ENCODE data around the gene SPRR1B.

Gene SPRR1B

GRCh38 chr1:153057375-153057774 lies 26.4 kb downstream of the SPRR1B start, which contains the start of gene SPRR2A:
SPRR2A (minus strand) TSS chr1:153057512; CDS start chr1:153056735, 777 bp downstream.
- Mint-ChIP-seq H3K36me3 (ENCODE audit: low read depth) (no peaks in the 10 kb centered on the region), H3K27ac (no peak within 1 kb of the TSS)

GRCh38 chr1:153058154-153058553 lies 27.2 kb downstream of the SPRR1B start:
- Mint-ChIP-seq H3K27me3 (ENCODE audit: low read depth) (no peaks in the 10 kb centered on the region), H3K4me3 (no peak overlapping the region), H3K4me1 (no peaks in the 10 kb centered on the region), H3K36me3 (ENCODE audit: low read depth) (no peaks in the 10 kb centered on the region), H3K27ac (no peak overlapping the region), H3K9me3 (no peaks in the 10 kb centered on the region)
- no peak for TF ChIP-seq CTCF (IDR thresholded peaks at IDR 0.05; ENCODE audit: unreplicated experiment in 3 of 3)

More at GRCh38 chr1:153057375-153057774, 26.4 kb downstream of the SPRR1B start, which contains the start of gene SPRR2A:
- Mint-ChIP-seq H3K4me1 (no peaks in the 10 kb centered on the region), H3K27me3 (ENCODE audit: low read depth) (no peaks in the 10 kb centered on the region), H3K4me3 (no peak within 1 kb of the TSS), H3K9me3 (no peaks in the 10 kb centered on the region)
- no peak for TF ChIP-seq CTCF (IDR thresholded peaks at IDR 0.05; ENCODE audit: unreplicated experiment in 3 of 3)

- no peaks in the 10 kb centered on the region for H3K9me3 Mint-ChIP-seq
- no peaks in the 10 kb centered on the region for H3K36me3 Mint-ChIP-seq (ENCODE audit: low read depth)
- H3K4me1 Mint-ChIP-seq = no peaks in the 10 kb centered on the region
- no peaks in the 10 kb centered on the region for H3K27me3 Mint-ChIP-seq (ENCODE audit: low read depth)
- no peak overlapping the region for H3K4me3 Mint-ChIP-seq
- TF ChIP-seq CTCF (IDR thresholded peaks at IDR 0.05; ENCODE audit: unreplicated experiment in 3 of 3) = no peak
- H3K27ac Mint-ChIP-seq = no peak overlapping the region
Measured at GRCh38 chr1:153058826-153059784, 28.1 kb downstream of the SPRR1B start.

- Mint-ChIP-seq H3K27me3 (ENCODE audit: low read depth) (no peaks in the 10 kb centered on the region), H3K4me3 (no peak overlapping the region), H3K36me3 (ENCODE audit: low read depth) (no peaks in the 10 kb centered on the region), H3K9me3 (no peaks in the 10 kb centered on the region), H3K4me1 (no peaks in the 10 kb centered on the region), H3K27ac (no peak overlapping the region)
- no peak for TF ChIP-seq CTCF (IDR thresholded peaks at IDR 0.05; ENCODE audit: unreplicated experiment in 3 of 3)
Measured at GRCh38 chr1:153070243-153070642, 39.2 kb downstream of the SPRR1B start.

GRCh38 chr1:153071511-153071910 lies 40.5 kb downstream of the SPRR1B start, which contains the start of gene SPRR2B:
SPRR2B (minus strand) TSS chr1:153071611; CDS start chr1:153070839, 772 bp downstream.
- Mint-ChIP-seq H3K27me3 (ENCODE audit: low read depth) (no peaks in the 10 kb centered on the region), H3K4me3 (no peak within 1 kb of the TSS)

More at GRCh38 chr1:153071511-153071910, 40.5 kb downstream of the SPRR1B start, which contains the start of gene SPRR2B:
- H3K9me3 Mint-ChIP-seq = no peaks in the 10 kb centered on the region
- no peaks in the 10 kb centered on the region for H3K36me3 Mint-ChIP-seq (ENCODE audit: low read depth)
- TF ChIP-seq CTCF (IDR thresholded peaks at IDR 0.05; ENCODE audit: unreplicated experiment in 3 of 3) = no peak
- H3K27ac Mint-ChIP-seq = no peak within 1 kb of the TSS
- no peaks in the 10 kb centered on the region for H3K4me1 Mint-ChIP-seq
